ENCODE results near the gene FOXD2. TPM values are rescaled to one million over a fixed set of nuclear protein-coding genes. Genes with fewer than 3 reads are reported as not detected.

Gene FOXD2
- polyA plus RNA-seq, 1 experiment, result not detected

- ChIA-PET CTCF (interaction anchor here (1.4 kb wide), 1 partner anchor 34 kb away, joined by 3 read pairs; no protein-coding TSS in a partner anchor), POLR2A (no interaction called here)
- no peak for TF ChIP-seq CTCF (IDR thresholded peaks at IDR 0.05; ENCODE audit: low read depth, low read length)
- Histone ChIP-seq H3K27ac (ENCODE audit: low read depth, low read length) (no peak overlapping the region), H3K4me3 (ENCODE audit: low read depth, low read length) (no peak overlapping the region), H3K9me3 (ENCODE audit: control insufficient read depth, insufficient read depth, low read length) (no peaks in the 10 kb centered on the region), H3K27me3 (ENCODE audit: control insufficient read depth, insufficient read depth, low read length) (peaks cover 2% of the 10 kb centered on the region)
- DNase-seq (ENCODE audit: low read depth, low spot score), result no peak
Observed at GRCh38 chr1:47469910-47470309, 32.1 kb downstream of the FOXD2 start.

- Histone ChIP-seq H3K27ac (ENCODE audit: low read depth, low read length) (no peak overlapping the region), H3K9me3 (ENCODE audit: control insufficient read depth, insufficient read depth, low read length) (no peaks in the 10 kb centered on the region), H3K27me3 (ENCODE audit: control insufficient read depth, insufficient read depth, low read length) (peaks cover 4% of the 10 kb centered on the region), H3K4me3 (ENCODE audit: low read depth, low read length) (no peak overlapping the region)
- CTCF ChIA-PET, result no interaction called here
- TF ChIP-seq CTCF (IDR thresholded peaks at IDR 0.05; ENCODE audit: low read depth, low read length), result no peak
- POLR2A ChIA-PET, result no interaction called here
- no peak for DNase-seq (ENCODE audit: low read depth, low spot score)
Observed at GRCh38 chr1:47471163-47471562, 33.3 kb downstream of the FOXD2 start.

- no peak for TF ChIP-seq CTCF (IDR thresholded peaks at IDR 0.05; ENCODE audit: low read depth, low read length)
- Histone ChIP-seq H3K9me3 (ENCODE audit: control insufficient read depth, insufficient read depth, low read length) (no peaks in the 10 kb centered on the region), H3K27ac (ENCODE audit: low read depth, low read length) (no peak overlapping the region), H3K4me3 (ENCODE audit: low read depth, low read length) (no peak overlapping the region), H3K27me3 (ENCODE audit: control insufficient read depth, insufficient read depth, low read length) (peaks cover 6% of the 10 kb centered on the region)
- CTCF ChIA-PET, result no interaction called here
- no peak for DNase-seq (ENCODE audit: low read depth, low spot score)
- POLR2A ChIA-PET, result no interaction called here
Observed at GRCh38 chr1:47474278-47475193, 36.7 kb downstream of the FOXD2 start.

GRCh38 chr1:47477595-47478080, 39.8 kb downstream of the FOXD2 start:
- no peak for TF ChIP-seq CTCF (IDR thresholded peaks at IDR 0.05; ENCODE audit: low read depth, low read length)
- H3K27ac ChIP-seq (ENCODE audit: low read depth, low read length), result no peak overlapping the region
- DNase-seq (ENCODE audit: low read depth, low spot score), result no peak
- CTCF ChIA-PET, result interaction anchor here (1.1 to 2.0 kb wide), 2 partner anchors 40 to 45 kb away, joined by 3 to 9 read pairs; partner anchors contain the start of gene FOXD2
- no peaks in the 10 kb centered on the region for H3K9me3 ChIP-seq (ENCODE audit: control insufficient read depth, insufficient read depth, low read length)
- peaks cover 6% of the 10 kb centered on the region for H3K27me3 ChIP-seq (ENCODE audit: control insufficient read depth, insufficient read depth, low read length)
- POLR2A ChIA-PET, result no interaction called here
- H3K4me3 ChIP-seq (ENCODE audit: low read depth, low read length), result no peak overlapping the region

- Histone ChIP-seq H3K4me3 (ENCODE audit: low read depth, low read length) (no peak overlapping the region), H3K9me3 (ENCODE audit: control insufficient read depth, insufficient read depth, low read length) (no peaks in the 10 kb centered on the region), H3K27me3 (ENCODE audit: control insufficient read depth, insufficient read depth, low read length) (peaks cover 6% of the 10 kb centered on the region), H3K27ac (ENCODE audit: low read depth, low read length) (no peak overlapping the region)
- no peak for TF ChIP-seq CTCF (IDR thresholded peaks at IDR 0.05; ENCODE audit: low read depth, low read length)
- ChIA-PET POLR2A (no interaction called here), CTCF (interaction anchor here (2.0 kb wide), 1 partner anchor 40 kb away, joined by 9 read pairs; the partner anchor contains the start of gene FOXD2)
- DNase-seq (ENCODE audit: low read depth, low spot score), result no peak
Observed at GRCh38 chr1:47478090-47478489, 40.2 kb downstream of the FOXD2 start.
